ENCODE measurements around the gene SMARCC2. TPM values are rescaled to one million over a fixed set of nuclear protein-coding genes. Genes with fewer than 3 reads are reported as not detected.

SMARCC2 gene
- total and polyA plus RNA-seq, 2 of the 13 experiments (the other 11 are each of a cell fraction or from before 2014, with no cell fraction given): 21.3 to 24.1 TPM

- TF ChIP-seq SPEN (CRISPR knock-in tag; IDR thresholded peaks at IDR 0.05; ENCODE audit: low read depth) (peak; percentile 57; the same call in 1 of the 2 replicates), POLR2AphosphoS5 (IDR thresholded peaks at IDR 0.05; ENCODE audit: low read depth, low read length) (peak; percentile 82; the same call in 1 of the 2 replicates), RXRB (CRISPR knock-in tag; IDR thresholded peaks at IDR 0.05; ENCODE audit: borderline replicate concordance) (peak; percentile 45), ZHX2 (IDR thresholded peaks at IDR 0.05; ENCODE audit: low read depth) (peak; percentile 80), ZHX2 (CRISPR knock-in tag; IDR thresholded peaks at IDR 0.05; ENCODE audit: borderline replicate concordance) (no peak), ZNF747 (CRISPR knock-in tag; IDR thresholded peaks at IDR 0.05; ENCODE audit: borderline replicate concordance) (0 out of 2 replicates have a peak, but pooled peaks have one; percentile 61), ZNF530 (CRISPR knock-in tag; IDR thresholded peaks at IDR 0.05; ENCODE audit: low read depth) (no peak), DRAP1 (CRISPR knock-in tag; IDR thresholded peaks at IDR 0.05) (peak; percentile 81), ZNF235 (CRISPR knock-in tag; IDR thresholded peaks at IDR 0.05; ENCODE audit: borderline replicate concordance) (peak; percentile 73; the same call in 1 of the 2 replicates), ZNF670 (CRISPR knock-in tag; IDR thresholded peaks at IDR 0.05; ENCODE audit: borderline replicate concordance) (peak; percentile 39; the same call in 1 of the 2 replicates), ETV6 (CRISPR knock-in tag; conservative IDR thresholded peaks at IDR 0.05) (no peak), ZNF839 (CRISPR knock-in tag; IDR thresholded peaks at IDR 0.05; ENCODE audit: borderline replicate concordance) (no peak), JUND (CRISPR knock-in tag; IDR thresholded peaks at IDR 0.05) (peak; percentile 43; the same call in 1 of the 2 replicates), FOXA1 (IDR thresholded peaks at IDR 0.05) (no peak), FOXA1 (CRISPR knock-in tag; IDR thresholded peaks at IDR 0.05) (0 out of 2 replicates have a peak, but pooled peaks have one; percentile 29), ZNF503 (CRISPR knock-in tag; IDR thresholded peaks at IDR 0.05) (peak; percentile 53; the same call in 1 of the 2 replicates), UBTF (CRISPR knock-in tag; IDR thresholded peaks at IDR 0.05) (peak; percentile 23; the same call in 1 of the 2 replicates), NONO (IDR thresholded peaks at IDR 0.05) (no peak), NONO (CRISPR knock-in tag; conservative IDR thresholded peaks at IDR 0.05) (peak; percentile 22; the same call in 1 of the 2 replicates), MTA1 (CRISPR knock-in tag; IDR thresholded peaks at IDR 0.05; ENCODE audit: borderline replicate concordance) (no peak)
Measured at GRCh38 chr12:56152132-56152755, 37.0 kb downstream of the SMARCC2 start, which contains the start of gene MYL6B (continued).
